Heart left ventricle (tissue), 16 donors: Measurements from ENCODE around the gene MTUS2. TPM values are rescaled to one million over a fixed set of nuclear protein-coding genes. Genes with fewer than 3 reads are reported as not detected.

Experiments
- ATAC-seq, 4 donors: fragments of 200-7000 bp; cut with Tn5 transposase; one replicate each; pipeline ENCODE4 v1.9.1; 2020 to 2022; ENCODE audit warnings: moderate library complexity in 4 of 4, mild to moderate bottlenecking in 3 of 4, moderate number of reproducible peaks in 1 of 4
- DNase-seq, 5 donors: peaks; one replicate each; pipeline ENCODE4 v3.0.0-alpha.2; 2020
- H3K27ac ChIP-seq, 12 donors: fragments of 200-600 bp; sonication (generic) in 4 of 12; one replicate each; pipeline versions ENCODE4 v1.5.0 to v1.8.0; 2016 to 2022; ENCODE audit warnings: mild to moderate bottlenecking in 2 of 12
- H3K27me3 ChIP-seq, 9 donors: fragments of 200-600 bp; sonication (generic) in 2 of 9; one replicate each; pipeline versions ENCODE4 v1.5.1 to v1.8.0; 2016 to 2022; ENCODE audit warnings: mild to moderate bottlenecking in 3 of 9
- H3K36me3 ChIP-seq, 9 donors: fragments of 200-600 bp; sonication (generic) in 2 of 9; one replicate each; pipeline versions ENCODE4 v1.5.0 to v1.8.0; 2018 to 2022; ENCODE audit warnings: mild to moderate bottlenecking in 2 of 9
- H3K4me1 ChIP-seq, 12 donors: fragments of 200-600 bp; sonication (generic) in 4 of 12; one replicate each; pipeline versions ENCODE4 v1.5.0 to v1.8.0; 2016 to 2022; ENCODE audit warnings: mild to moderate bottlenecking in 3 of 12
- H3K4me3 ChIP-seq, 12 donors: fragments of 200-600 bp; sonication (generic) in 4 of 12; one replicate each; pipeline versions ENCODE4 v1.5.0 to v1.8.0; 2017 to 2022; ENCODE audit warnings: mild to moderate bottlenecking in 9 of 12, moderate library complexity in 4 of 12
- H3K9me3 ChIP-seq, 12 donors: fragments of 200-600 bp; sonication (generic) in 4 of 12; one replicate each; pipeline versions ENCODE4 v1.5.0 to v1.8.0; 2016 to 2022; ENCODE audit warnings: mild to moderate bottlenecking in 1 of 12
- CTCF ChIP-seq, 12 donors: fragments of 200-600 bp; sonication (generic) in 4 of 12; IDR thresholded peaks; one replicate each; pipeline versions ENCODE4 v1.5.0 to v1.8.0; 2018 to 2022; ENCODE audit warnings: antibody characterized with exemption in 12 of 12, mild to moderate bottlenecking in 5 of 12
- POLR2A ChIP-seq, 2 donors: fragments of 450-650 bp; IDR thresholded peaks; one replicate each; pipeline ENCODE4 v1.6.1; 2017; ENCODE audit warnings: antibody characterized with exemption in 2 of 2, mild to moderate bottlenecking in 2 of 2, moderate library complexity in 2 of 2
- WGBS, 4 donors: extraction: QIAGEN DNeasy Blood & Tissue Kit in 2 of 4; methylation state at CpG; one replicate each; pipeline versions ENCODE4 v1.1.5 to v1.1.7; 2013 to 2018; 5-methylcytosine and 5-hydroxymethylcytosine counted together
- intact Hi-C, 10 donors: fragments of 100-400 bp; cut with DNase I; formaldehyde crosslinking; loops; one replicate each; pipeline versions ENCODE4 v1.11.1 to v1.14.2; 2022
- polyA plus RNA-seq, 2 donors: library from polyadenylated mRNA; stranded (reverse); fragments of 200-250 nt; gene quantifications; one replicate each; pipeline ENCODE4 v1.2.3, GENCODE V29; 2013
- total RNA-seq, 9 donors: library from RNA; depleted of rRNA in 2 of 9; stranded (reverse); fragments of >200 nt in 2 of 9; fragmentation: NEBNext Ultra II Directional in 3 of 9; extraction: Animal tissue kit (Norgen Biotek cat#: 25700) in 3 of 9; gene quantifications; one replicate each; pipeline versions ENCODE4 v1.1.0 to v1.2.4, GENCODE V29; 2016 to 2023
- donor health status: ischemic (EF 13 %, LVEDD 7.1; RV severe dilation, severe dysfunction).
- donor health status: healthy with polysubstance abuse.
- donor health status: DM: no; HTN: yes; CAD: no.
- donor health status: DM: no; HTN: no; CAD: no.
- donor health status: ischemic (EF 25% LVEDD 6.9; RV normal size, moderate dysfunction).
- donor health status: ischemic (EF 25% LVEDD 5.7; RV mildly dilated, moderate dysfunction).
- donor health status: healthy.
- donor health status: DM: yes; HTN: yes; CAD: no.
- donor health status: ischemic (EF 35%, LVEDD 5.7; RV mildly dilated, moderate dysfunction).
- donor health status: nonischemic (EF 11% LVEDD 7.7; RV severe dilation, severe dysfunction).
- donor health status: DM: yes; HTN: yes; CAD: no.
- donor health status: PGD.
- donor health status: ischemic (EF 29% LVEDD 5.4; RV normal size, mild dysfunction).
- donor health status: nonischemic (EF 23%, LVEDD 6.1; RV moderate dilation, normal function).

MTUS2 gene
- total and polyA plus RNA-seq, 11 donors: 28.7 to 174 (median 67.9) TPM

GRCh38 chr13:29117663-29118062 is 297.5 kb downstream of the MTUS2 start:
- TF ChIP-seq CTCF (IDR thresholded peaks at IDR 0.05) (no peak), POLR2A (IDR thresholded peaks at IDR 0.05) (no peak)
- H3K4me1 ChIP-seq: no peaks in the 10 kb centered on the region
- DNase-seq: no peak
- intact Hi-C loops: no loop called here
- 81 to 87% (median 82%) methylated on average over 8 of the region's 8 CpGs for WGBS, 4 donors
- ATAC-seq: no peak
- no peak overlapping the region for H3K27ac ChIP-seq
- no peak overlapping the region for H3K4me3 ChIP-seq
- no peaks in the 10 kb centered on the region for H3K9me3 ChIP-seq
- no peaks in the 10 kb centered on the region for H3K36me3 ChIP-seq
- H3K27me3 ChIP-seq: no peaks in the 10 kb centered on the region

- no peak for TF ChIP-seq POLR2A (IDR thresholded peaks at IDR 0.05)
- TF ChIP-seq CTCF (IDR thresholded peaks at IDR 0.05): no peak
- DNase-seq (no peak), ATAC-seq (no peak)
- Histone ChIP-seq H3K9me3 (no peaks in the 10 kb centered on the region), H3K4me1 (no peaks in the 10 kb centered on the region), H3K36me3 (no peaks in the 10 kb centered on the region), H3K4me3 (no peak overlapping the region), H3K27me3 (no peaks in the 10 kb centered on the region), H3K27ac (no peak overlapping the region)
- intact Hi-C loops: no loop called here
- WGBS, 4 donors: 38 to 68% (median 54%) methylated on average over 1 of the region's 1 CpG
Observed at GRCh38 chr13:29118471-29118870, 298.3 kb downstream of the MTUS2 start.

- TF ChIP-seq POLR2A (IDR thresholded peaks at IDR 0.05) (no peak), CTCF (IDR thresholded peaks at IDR 0.05) (no peak)
- 33 to 43% (median 34%) methylated on average over 5 of the region's 5 CpGs for WGBS, 4 donors
- DNase-seq: no peak
- Histone ChIP-seq H3K27ac (no peak overlapping the region), H3K9me3 (no peaks in the 10 kb centered on the region), H3K4me3 (no peak overlapping the region), H3K4me1 (peaks cover 0 to 5% (median 0%) of the 10 kb centered on the region in 12 donors), H3K27me3 (no peaks in the 10 kb centered on the region), H3K36me3 (no peaks in the 10 kb centered on the region)
- ATAC-seq: no peak
- intact Hi-C loops: no loop called here
Observed at GRCh38 chr13:29125191-29125933, 305.2 kb downstream of the MTUS2 start.

GRCh38 chr13:29125934-29126424 is 305.8 kb downstream of the MTUS2 start:
- DNase-seq: no peak
- Histone ChIP-seq H3K4me3 (no peak overlapping the region), H3K27ac (no peak overlapping the region), H3K27me3 (no peaks in the 10 kb centered on the region), H3K36me3 (no peaks in the 10 kb centered on the region), H3K9me3 (no peaks in the 10 kb centered on the region), H3K4me1 (peaks cover 0 to 5% (median 0%) of the 10 kb centered on the region in 12 donors)
- 61 to 73% (median 65%) methylated on average over 5 of the region's 5 CpGs for WGBS, 4 donors
- ATAC-seq: no peak
- intact Hi-C loops: no loop called here
- TF ChIP-seq CTCF (IDR thresholded peaks at IDR 0.05): no peak
- TF ChIP-seq POLR2A (IDR thresholded peaks at IDR 0.05): no peak
